ENCODE results near the gene SUCNR1.
A peak's percentile ranks its signal among the peaks of the same experiment; 100 is the strongest.
"Not testable (repeated sequence)": the region's sequence is repeated elsewhere in the genome, so short reads cannot be mapped to it uniquely, and the experiment has no call there.

SUCNR1 gene

GRCh38 chr3:151867666-151868065, 5.8 kb upstream of the SUCNR1 start:
- no peak overlapping the region for H3K4me3 ChIP-seq (ENCODE audit: low read length)
- no peak for DNase-seq (ENCODE audit: low read depth, low spot score)

GRCh38 chr3:151869181-151869580, 4.3 kb upstream of the SUCNR1 start:
- H3K4me3 ChIP-seq (ENCODE audit: low read length), result no peak overlapping the region
- DNase-seq (ENCODE audit: low read depth, low spot score), result no peak

- no peak overlapping the region for H3K4me3 ChIP-seq (ENCODE audit: low read length)
- no peak for DNase-seq (ENCODE audit: low read depth, low spot score)
Measured at GRCh38 chr3:151871639-151872468, 1.6 kb upstream of the SUCNR1 start.

GRCh38 chr3:151874079-151874478, 636 bp downstream of the SUCNR1 start:
- H3K4me3 ChIP-seq (ENCODE audit: low read length); DNase-seq (ENCODE audit: low read depth, low spot score): not testable (repeated sequence)

GRCh38 chr3:151875759-151876158, 2.3 kb downstream of the SUCNR1 start:
- H3K4me3 ChIP-seq (ENCODE audit: low read length), result no peak overlapping the region
- DNase-seq (ENCODE audit: low read depth, low spot score), result no peak

- no peak overlapping the region for H3K4me3 ChIP-seq (ENCODE audit: low read length)
- DNase-seq (ENCODE audit: low read depth, low spot score), result no peak
Measured at GRCh38 chr3:151877269-151877668, 3.8 kb downstream of the SUCNR1 start.

GRCh38 chr3:151878465-151878864, 5.0 kb downstream of the SUCNR1 start:
- no peak overlapping the region for H3K4me3 ChIP-seq (ENCODE audit: low read length)
- no peak for DNase-seq (ENCODE audit: low read depth, low spot score)

- no peak for DNase-seq (ENCODE audit: low read depth, low spot score)
- no peak overlapping the region for H3K4me3 ChIP-seq (ENCODE audit: low read length)
Measured at GRCh38 chr3:151879037-151879436, 5.6 kb downstream of the SUCNR1 start.

- H3K4me3 ChIP-seq (ENCODE audit: low read length), result no peak overlapping the region
- no peak for DNase-seq (ENCODE audit: low read depth, low spot score)
Measured at GRCh38 chr3:151879679-151880415, 6.4 kb downstream of the SUCNR1 start.

GRCh38 chr3:151880416-151880690, 6.9 kb downstream of the SUCNR1 start:
- no peak overlapping the region for H3K4me3 ChIP-seq (ENCODE audit: low read length)
- DNase-seq (ENCODE audit: low read depth, low spot score), result no peak

- DNase-seq (ENCODE audit: low read depth, low spot score), result no peak
- H3K4me3 ChIP-seq (ENCODE audit: low read length), result no peak overlapping the region
Measured at GRCh38 chr3:151881137-151881536, 7.7 kb downstream of the SUCNR1 start.

GRCh38 chr3:151885397-151885796, 12.0 kb downstream of the SUCNR1 start:
- not testable (repeated sequence) for H3K4me3 ChIP-seq (ENCODE audit: low read length); DNase-seq (ENCODE audit: low read depth, low spot score)

GRCh38 chr3:151887450-151888211, 14.2 kb downstream of the SUCNR1 start:
- DNase-seq (ENCODE audit: low read depth, low spot score); H3K4me3 ChIP-seq (ENCODE audit: low read length): not testable (repeated sequence)

GRCh38 chr3:151890721-151891141, 17.3 kb downstream of the SUCNR1 start:
- no peak overlapping the region for H3K4me3 ChIP-seq (ENCODE audit: low read length)
- peak; percentile 84 for DNase-seq (ENCODE audit: low read depth, low spot score)

GRCh38 chr3:151891721-151892120, 18.3 kb downstream of the SUCNR1 start:
- no peak overlapping the region for H3K4me3 ChIP-seq (ENCODE audit: low read length)
- DNase-seq (ENCODE audit: low read depth, low spot score), result no peak

- no peak overlapping the region for H3K4me3 ChIP-seq (ENCODE audit: low read length)
- no peak for DNase-seq (ENCODE audit: low read depth, low spot score)
Measured at GRCh38 chr3:151894219-151894618, 20.8 kb downstream of the SUCNR1 start.

GRCh38 chr3:151895478-151896241, 22.2 kb downstream of the SUCNR1 start:
- no peak overlapping the region for H3K4me3 ChIP-seq (ENCODE audit: low read length)
- DNase-seq (ENCODE audit: low read depth, low spot score), result no peak

- DNase-seq (ENCODE audit: low read depth, low spot score), result no peak
- no peak overlapping the region for H3K4me3 ChIP-seq (ENCODE audit: low read length)
Measured at GRCh38 chr3:151896246-151897012, 23.0 kb downstream of the SUCNR1 start.

GRCh38 chr3:151898121-151898520, 24.7 kb downstream of the SUCNR1 start:
- DNase-seq (ENCODE audit: low read depth, low spot score); H3K4me3 ChIP-seq (ENCODE audit: low read length): not testable (repeated sequence)

All from Jurkat, Clone E6-1 (cell line).